Spleen (tissue), 11 donors: ENCODE results near the gene PARP1. TPM values are rescaled to one million over a fixed set of nuclear protein-coding genes. Genes with fewer than 3 reads are reported as not detected.
A peak's percentile ranks its signal among the peaks of the same experiment; 100 is the strongest.

Experiments used
- DNase-seq: peaks from one replicate; pipeline ENCODE4 v3.0.0-alpha.2; 2020
- H3K27ac ChIP-seq, 8 donors: fragments of 200-600 bp; sonication (generic) in 7 of 8; 1 replicate in 4 of 8; 2 replicates in 4 of 8; pipeline versions ENCODE4 v1.5.0 to v1.8.0; 2016 to 2021; ENCODE audit warnings: inconsistent platforms in 4 of 8, mild to moderate bottlenecking in 4 of 8, moderate library complexity in 1 of 8
- H3K27me3 ChIP-seq, 7 donors: fragments of 200-600 bp; sonication (generic) in 6 of 7; replicated peaks in 1 of 7; 1 replicate in 4 of 7; 2 replicates in 3 of 7; pipeline versions ENCODE4 v1.5.0 to v1.8.0; 2016 to 2021; ENCODE audit warnings: inconsistent platforms in 3 of 7, mild to moderate bottlenecking in 1 of 7
- H3K36me3 ChIP-seq, 6 donors: fragments of 200-600 bp; sonication (generic) in 5 of 6; 1 replicate in 4 of 6; 2 replicates in 2 of 6; pipeline versions ENCODE4 v1.5.0 to v1.8.0; 2016 to 2021; ENCODE audit warnings: inconsistent platforms in 2 of 6
- H3K4me1 ChIP-seq, 6 donors: fragments of 200-600 bp; sonication (generic) in 5 of 6; 1 replicate in 3 of 6; 2 replicates in 3 of 6; pipeline versions ENCODE4 v1.5.0 to v1.8.0; 2016 to 2021; ENCODE audit warnings: inconsistent platforms in 3 of 6
- H3K4me3 ChIP-seq, 8 donors: fragments of 200-600 bp; sonication (generic) in 7 of 8; 1 replicate in 4 of 8; 2 replicates in 4 of 8; pipeline versions ENCODE4 v1.5.0 to v1.8.0; 2016 to 2021; ENCODE audit warnings: inconsistent platforms in 4 of 8, mild to moderate bottlenecking in 4 of 8, moderate library complexity in 2 of 8
- H3K9me3 ChIP-seq, 8 donors: fragments of 200-600 bp; sonication (generic) in 7 of 8; 1 replicate in 4 of 8; 2 replicates in 4 of 8; pipeline versions ENCODE4 v1.5.0 to v1.8.0; 2016 to 2021; ENCODE audit warnings: inconsistent platforms in 4 of 8
- CTCF ChIP-seq, 11 experiments: fragments of 200-600 bp in 7 of 11; fragments of 450-650 bp in 4 of 11; sonication (generic) in 4 of 11; IDR thresholded peaks in 8 of 11; conservative IDR thresholded peaks in 3 of 11; 1 replicate in 7 of 11; 2 replicates in 4 of 11; pipeline versions ENCODE4 v1.4.0 to v1.8.0; 2016 to 2021; ENCODE audit warnings: antibody characterized with exemption in 11 of 11, inconsistent platforms in 4 of 11, mild to moderate bottlenecking in 1 of 11
- POLR2A ChIP-seq, 3 donors: fragments of 450-650 bp; IDR thresholded peaks; one replicate each; pipeline ENCODE4 v1.5.1; 2017; ENCODE audit warnings: antibody characterized with exemption in 3 of 3, mild to moderate bottlenecking in 1 of 3
- POLR2AphosphoS5 ChIP-seq, 3 donors: sonication (generic); formaldehyde crosslinking; IDR thresholded peaks; one replicate each; pipeline ENCODE4 v1.5.1; 2017; ENCODE audit warnings: antibody characterized with exemption in 3 of 3
- WGBS, 5 donors: extraction: QIAGEN DNeasy Blood & Tissue Kit in 3 of 5; methylation state at CpG; one replicate each; pipeline versions ENCODE4 v1.1.5 to v1.1.7; 2013 to 2018; 5-methylcytosine and 5-hydroxymethylcytosine counted together
- intact Hi-C: fragments of 100-400 bp; cut with DNase I; formaldehyde crosslinking; loops from one replicate; pipeline ENCODE4 v1.15.0; 2023; ENCODE audit warnings: low total_unique reads
- polyA plus RNA-seq, 3 donors: library from polyadenylated mRNA; stranded (reverse); fragments of 200-250 nt; gene quantifications; one replicate each; pipeline ENCODE4 v1.2.1, GENCODE V29; 2013
- total RNA-seq, 7 donors: library from RNA; depleted of rRNA in 3 of 7; stranded (reverse); fragments of >200 nt in 3 of 7; fragmentation: NEBNext Ultra II Directional in 4 of 7; extraction: Animal tissue kit (Norgen Biotek cat#: 25700) in 4 of 7; gene quantifications; one replicate each; pipeline versions ENCODE4 v1.1.0 to v1.2.1, GENCODE V29; 2016 to 2021
- donor health status: healthy with polysubstance abuse.
- donor health status: DM: no; HTN: no; CAD: no; lungs with moderate emphysema.
- donor health status: DM: no; HTN: no; CAD: no.
- donor health status: Bipolar disorder and iron deficiency.
- donor health status: healthy.
- donor health status: DM: no; HTN: no; CAD: no.
- donor health status: DM: yes; HTN: yes; CAD: no.

Gene PARP1
- total and polyA plus RNA-seq, 10 donors: 39.2 to 213 (median 125) TPM

DNA sequence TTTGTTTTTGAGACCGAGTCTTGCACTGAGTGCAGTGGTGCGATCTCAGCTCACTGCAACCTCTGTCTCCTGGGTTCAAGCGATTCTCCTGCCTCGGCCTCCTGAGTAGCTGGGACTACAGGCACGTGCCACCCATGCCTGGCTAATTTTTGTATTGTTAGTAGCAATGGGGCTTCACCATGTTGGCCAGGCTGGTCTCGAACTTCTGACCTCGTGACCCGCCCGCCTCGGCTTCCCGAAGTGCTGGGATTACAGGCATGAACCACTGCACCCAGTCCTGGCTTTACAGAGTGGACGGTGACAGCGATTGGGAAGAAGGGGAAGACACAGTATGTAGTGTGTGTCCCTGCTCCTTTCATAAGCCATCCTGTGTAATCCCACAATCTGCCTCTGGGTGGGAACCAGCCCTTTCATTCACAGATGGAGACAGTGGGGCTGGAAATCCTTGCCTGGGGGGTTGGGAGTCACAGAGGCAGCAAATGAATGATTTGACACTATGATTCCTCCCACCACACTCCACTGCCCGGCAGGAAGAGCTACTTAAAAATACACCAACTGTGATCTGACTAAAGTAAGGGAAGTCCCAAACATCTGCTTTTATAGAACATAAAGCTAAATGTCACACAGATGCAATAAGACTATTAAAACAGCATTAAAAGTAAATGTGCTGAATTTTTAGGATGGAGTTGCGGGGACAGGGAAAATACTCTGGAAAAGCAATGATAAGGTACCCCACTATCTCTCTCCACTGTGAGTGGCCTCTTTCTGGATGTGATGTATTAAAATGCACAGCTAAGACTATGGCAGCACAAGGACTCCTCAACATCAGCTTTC, 4.5 kb downstream of the PARP1 start:
- 65 to 75% (median 73%) methylated on average over 14 to 15 of the region's 15 CpGs for WGBS, 5 donors
- TF ChIP-seq CTCF (IDR thresholded peaks at IDR 0.05 in 8 of 11, conservative IDR thresholded peaks at IDR 0.05 in 3 of 11): peak in 5 of 11 experiments; percentile 11 to 40 (median 28)
- no peak for TF ChIP-seq POLR2AphosphoS5 (IDR thresholded peaks at IDR 0.05)
- Histone ChIP-seq H3K27me3 (no peaks in the 10 kb centered on the region), H3K27ac (peak overlapping the region in 6 of 8 donors; percentile 20 to 95 (median 62)), H3K36me3 (peaks cover 0 to 47% (median 36%) of the 10 kb centered on the region in 6 donors), H3K9me3 (no peaks in the 10 kb centered on the region), H3K4me1 (peaks cover 39 to 77% (median 54%) of the 10 kb centered on the region in 6 donors), H3K4me3 (peak overlapping the region in 3 of 8 donors; percentile 11 to 99 (median 87))
- peak; percentile 62 for DNase-seq
- intact Hi-C loops: no loop called here

DNA sequence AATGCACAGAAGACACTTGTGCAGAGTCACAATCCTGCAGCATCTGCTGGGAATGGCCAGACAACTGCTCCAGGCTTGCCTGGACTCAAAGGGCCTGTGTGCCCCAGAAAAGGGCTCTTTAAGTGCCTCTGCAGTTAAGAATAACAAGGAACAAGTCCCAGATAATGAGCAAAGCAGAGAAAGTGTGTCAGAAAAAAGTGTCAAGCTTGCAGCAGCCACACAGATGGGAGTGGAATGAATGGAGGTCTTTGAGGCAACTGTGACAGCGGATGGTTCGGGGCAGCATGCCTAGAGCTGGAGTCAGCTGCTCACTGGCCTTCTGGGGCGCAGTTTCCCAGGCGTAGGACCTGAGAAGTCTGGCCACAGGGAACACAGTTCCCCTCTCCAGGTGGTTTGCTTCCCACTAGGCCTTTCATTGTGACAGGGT, 5.1 kb downstream of the PARP1 start:
- intact Hi-C loops: no loop called here
- 91 to 96% (median 91%) methylated on average over 4 of the region's 4 CpGs for WGBS, 5 donors

GRCh38 chr1:226401355-226402303, 6.3 kb downstream of the PARP1 start:
- intact Hi-C loops: no loop called here
- Histone ChIP-seq H3K4me1 (peaks cover 39 to 83% (median 49%) of the 10 kb centered on the region in 6 donors), H3K36me3 (peaks cover 0 to 64% (median 42%) of the 10 kb centered on the region in 6 donors), H3K4me3 (no peak overlapping the region), H3K9me3 (no peaks in the 10 kb centered on the region), H3K27me3 (no peaks in the 10 kb centered on the region), H3K27ac (no peak overlapping the region)
- WGBS, 5 donors: 80 to 83% (median 82%) methylated on average over 9 of the region's 9 CpGs
- no peak for DNase-seq
- TF ChIP-seq CTCF (IDR thresholded peaks at IDR 0.05 in 8 of 11, conservative IDR thresholded peaks at IDR 0.05 in 3 of 11) (no peak), POLR2A (IDR thresholded peaks at IDR 0.05) (no peak), POLR2AphosphoS5 (IDR thresholded peaks at IDR 0.05) (no peak)

More for the DNA sequence above, 5.1 kb downstream of the PARP1 start:
- Histone ChIP-seq H3K36me3 (peaks cover 0 to 53% (median 38%) of the 10 kb centered on the region in 6 donors), H3K27me3 (no peaks in the 10 kb centered on the region), H3K27ac (peak overlapping the region in 5 of 8 donors; percentile 20 to 95 (median 33)), H3K4me3 (no peak overlapping the region), H3K4me1 (peaks cover 39 to 80% (median 53%) of the 10 kb centered on the region in 6 donors), H3K9me3 (no peaks in the 10 kb centered on the region)
- DNase-seq: no peak
- TF ChIP-seq CTCF (IDR thresholded peaks at IDR 0.05 in 8 of 11, conservative IDR thresholded peaks at IDR 0.05 in 3 of 11) (no peak), POLR2A (IDR thresholded peaks at IDR 0.05) (no peak), POLR2AphosphoS5 (IDR thresholded peaks at IDR 0.05) (no peak)
